Hematopoietic multipotent progenitor cell (in vitro differentiated cells): ENCODE data around the gene NAV2. TPM values are rescaled to one million over a fixed set of nuclear protein-coding genes. Genes with fewer than 3 reads are reported as not detected.
A peak's percentile ranks its signal among the peaks of the same experiment; 100 is the strongest.
"Not testable (repeated sequence)": the region's sequence is repeated elsewhere in the genome, so short reads cannot be mapped to it uniquely, and the experiment has no call there.

ENCODE experiments used
- DNase-seq, 3 donors: peaks; one replicate each; pipeline ENCODE4 v3.0.0-alpha.2; 2011 to 2015; ENCODE audit warnings: low read depth in 2 of 3, low spot score in 2 of 3
- total RNA-seq: library from RNA; depleted of rRNA; stranded (reverse); fragments of >200 nt; gene quantifications from one replicate; pipeline ENCODE4 v1.2.3, GENCODE V29; 2012

The NAV2 gene
- total RNA-seq, 1 donor: 0.27 TPM

DNA sequence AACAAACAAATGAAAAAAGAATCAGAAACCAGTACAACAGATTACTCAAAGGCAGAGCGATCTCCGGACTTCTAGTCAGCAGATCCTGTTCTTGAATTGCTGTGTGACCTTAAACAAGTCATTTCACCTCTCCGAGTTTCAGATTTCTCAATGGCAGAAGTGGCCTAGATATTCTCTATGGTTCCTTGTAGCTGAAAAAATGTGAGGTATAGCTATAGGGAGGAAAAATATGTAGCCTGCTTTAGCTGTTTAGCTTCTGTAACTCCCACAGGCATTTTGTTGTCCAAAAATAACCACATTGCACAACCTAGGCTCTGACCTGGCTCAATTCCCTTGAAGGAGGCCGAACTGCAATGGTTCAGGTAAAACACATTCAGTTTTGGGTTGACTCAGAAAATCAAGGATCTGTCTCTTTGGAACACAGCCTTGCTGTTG lies 347.0 kb downstream of the NAV2 start:
- DNase-seq: no peak

DNA sequence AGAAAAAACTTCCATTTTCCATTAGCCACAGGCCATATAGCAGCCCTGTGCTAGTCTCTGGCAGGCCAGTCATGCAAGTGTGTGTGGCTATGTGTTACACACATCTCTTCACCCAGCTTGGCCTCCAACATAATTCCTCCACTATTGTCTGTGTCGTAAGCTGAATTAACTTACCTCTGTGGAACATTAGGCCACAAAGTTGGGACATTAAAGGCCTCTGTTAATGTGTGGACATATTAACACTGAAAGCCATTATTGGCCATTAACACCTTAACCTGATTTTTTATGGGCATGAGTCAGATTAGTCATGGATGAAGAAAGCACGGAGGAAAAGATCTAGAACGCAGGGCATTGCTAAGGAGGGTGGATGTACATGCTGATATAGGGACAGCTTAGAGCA lies 347.5 kb downstream of the NAV2 start:
- no peak for DNase-seq

DNA sequence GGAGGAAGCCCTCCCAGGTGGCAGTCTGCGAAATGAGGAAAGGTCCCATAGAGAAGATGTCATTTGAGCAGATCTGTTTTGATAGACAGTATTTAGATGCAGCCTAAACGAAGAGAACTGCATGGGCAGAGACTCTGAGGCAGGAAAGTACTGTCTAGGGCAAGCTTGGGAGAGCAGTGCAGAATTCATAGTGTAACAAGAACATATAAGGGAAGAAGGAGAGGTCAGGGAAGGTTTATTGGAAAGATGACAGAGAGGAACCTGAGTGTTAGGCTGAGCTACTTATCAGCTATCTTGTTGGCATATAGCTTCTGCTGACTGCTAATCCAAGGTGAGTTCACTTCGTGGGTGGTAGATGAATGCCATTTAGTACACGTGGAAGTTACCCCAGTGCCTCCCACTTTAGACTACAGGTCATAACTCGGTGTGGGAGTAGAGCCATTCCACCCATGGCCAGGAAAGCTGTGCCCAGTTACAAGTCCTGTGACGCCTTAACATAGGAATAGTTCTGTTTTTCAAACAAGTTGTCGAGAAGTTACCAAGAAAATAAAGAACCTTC lies 348.1 kb downstream of the NAV2 start:
- no peak for DNase-seq

DNA sequence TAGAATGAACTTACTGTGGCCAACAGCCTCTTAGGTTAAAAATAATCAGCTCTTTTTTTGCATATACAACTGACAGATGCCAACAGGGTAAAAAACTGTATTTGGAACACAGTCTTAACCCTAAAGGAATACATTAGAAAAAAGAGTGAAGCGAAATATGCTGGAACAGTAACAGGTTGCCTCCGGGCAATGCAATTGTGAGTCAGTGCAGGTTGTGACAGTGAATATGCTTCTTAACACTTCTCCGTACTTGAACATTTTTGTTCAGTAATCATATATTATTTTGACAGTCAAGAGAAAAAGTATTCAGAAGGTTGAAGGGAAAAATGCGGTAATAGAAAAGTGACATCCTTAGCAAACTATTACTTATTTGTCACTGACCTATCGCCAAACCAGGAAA lies 349.1 kb downstream of the NAV2 start:
- no peak for DNase-seq

DNA sequence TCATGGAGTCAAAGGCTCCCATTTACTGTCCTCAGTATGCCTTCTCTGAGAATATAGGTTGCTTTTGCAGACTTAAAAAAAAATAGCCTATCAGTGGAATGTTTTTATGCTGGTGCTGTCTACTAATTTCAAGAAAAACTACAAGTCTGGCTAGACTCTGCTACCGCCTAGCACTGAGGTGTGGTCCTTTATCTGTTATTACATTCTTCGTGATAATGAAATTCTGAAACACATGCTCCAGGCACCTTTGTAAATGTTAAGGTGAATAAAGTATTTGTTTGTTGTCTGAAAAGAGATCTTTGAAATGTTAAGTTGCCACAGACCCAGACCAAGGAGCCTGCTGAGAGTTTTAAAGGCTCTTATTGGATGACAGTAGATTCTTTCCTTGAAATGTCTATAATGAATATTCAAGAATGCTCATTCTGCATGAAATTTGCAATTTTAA lies 352.3 kb downstream of the NAV2 start:
- no peak for DNase-seq

DNA sequence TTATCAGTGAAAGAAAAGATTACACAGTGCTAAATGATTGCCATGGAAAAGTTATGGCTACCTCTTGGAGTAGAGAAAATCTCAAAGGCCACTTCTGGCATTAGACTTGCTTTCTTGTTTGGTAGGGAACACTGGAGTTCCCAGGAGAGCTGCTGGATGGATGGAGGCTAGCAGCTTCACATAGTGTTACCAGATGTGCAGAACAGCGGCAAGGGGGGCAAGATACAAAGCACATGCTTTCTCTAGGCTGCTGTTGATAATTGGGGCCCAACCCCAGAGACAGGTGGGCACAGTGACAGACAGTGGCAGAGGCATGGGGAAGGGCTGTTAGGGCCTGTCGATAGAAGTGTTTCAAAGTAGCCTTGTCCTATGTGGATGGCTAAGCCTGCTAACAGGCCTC lies 352.8 kb downstream of the NAV2 start:
- no peak for DNase-seq

DNA sequence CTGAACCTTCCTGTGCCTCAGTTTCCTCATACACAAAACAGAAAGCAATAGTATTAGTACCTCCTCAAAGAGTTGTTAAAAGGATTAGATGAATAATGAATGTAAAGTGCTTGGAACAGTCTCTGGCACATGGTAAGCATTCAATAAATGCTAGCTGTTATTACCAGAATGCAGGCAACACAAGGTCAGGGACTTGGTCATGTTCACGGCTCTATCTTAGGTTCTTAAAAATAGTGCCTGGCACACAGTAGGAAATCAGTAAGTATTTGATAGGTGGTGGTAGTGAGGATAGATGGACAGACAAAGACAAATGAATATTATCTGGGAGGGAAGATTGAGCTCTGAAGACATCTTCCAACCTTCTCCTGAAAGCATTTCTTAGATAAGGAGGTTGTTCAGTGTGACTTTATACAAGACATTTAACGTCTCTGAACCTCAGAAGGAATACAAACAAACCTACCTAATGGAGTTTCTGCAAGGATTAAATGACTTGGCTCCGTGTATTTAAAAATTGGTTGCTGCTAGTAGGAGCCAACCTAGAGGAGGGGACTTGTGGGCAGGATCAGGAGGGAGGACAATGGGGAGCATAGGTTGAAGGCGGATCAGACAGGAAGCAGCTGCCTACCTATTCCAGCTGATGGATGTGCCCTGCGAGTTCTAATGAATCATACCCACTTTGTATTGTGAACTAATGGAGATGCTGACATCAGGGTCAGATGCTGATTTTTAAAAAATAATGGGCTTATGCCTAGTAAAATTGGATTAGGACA lies 353.6 kb downstream of the NAV2 start:
- no peak for DNase-seq

DNA sequence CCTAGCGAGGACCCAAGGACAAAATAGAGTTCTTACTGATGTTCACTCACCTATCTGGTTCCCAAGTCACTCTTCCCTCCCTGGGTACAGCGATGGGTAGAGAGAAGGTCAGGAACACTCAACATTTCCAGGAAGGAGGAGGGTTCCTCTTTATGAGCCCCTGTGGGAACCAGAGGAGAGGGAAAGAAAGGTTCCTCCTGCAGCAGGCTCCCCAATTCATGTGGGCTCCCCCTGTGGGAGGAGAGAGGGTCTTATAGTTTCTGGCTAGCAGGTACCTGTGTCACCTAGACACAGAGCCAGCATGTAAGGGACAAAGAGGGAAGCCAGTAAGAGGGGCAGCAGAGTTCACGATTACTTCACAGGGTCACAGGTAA lies 354.1 kb downstream of the NAV2 start:
- DNase-seq: peak in 1 of 3 donors; percentile 19

DNA sequence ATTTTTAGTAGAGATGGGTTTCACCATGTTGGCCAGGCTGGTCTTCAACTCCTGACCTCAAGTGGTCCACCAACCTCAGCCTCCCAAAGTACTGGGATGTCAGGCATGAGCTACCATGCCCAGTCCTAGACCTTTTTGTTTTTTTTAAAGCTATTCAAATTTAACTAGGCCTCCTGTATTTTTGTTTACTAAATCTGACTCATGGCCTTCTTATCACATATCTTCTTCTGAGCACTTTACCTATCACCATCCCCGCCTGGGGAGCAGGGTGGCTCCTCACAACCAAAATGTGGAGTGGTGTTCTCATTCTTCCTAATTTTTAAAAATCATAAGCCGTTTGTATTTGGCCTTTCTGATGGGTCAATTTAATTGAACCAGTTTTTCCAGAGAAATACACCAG lies 355.0 kb downstream of the NAV2 start:
- no peak for DNase-seq

DNA sequence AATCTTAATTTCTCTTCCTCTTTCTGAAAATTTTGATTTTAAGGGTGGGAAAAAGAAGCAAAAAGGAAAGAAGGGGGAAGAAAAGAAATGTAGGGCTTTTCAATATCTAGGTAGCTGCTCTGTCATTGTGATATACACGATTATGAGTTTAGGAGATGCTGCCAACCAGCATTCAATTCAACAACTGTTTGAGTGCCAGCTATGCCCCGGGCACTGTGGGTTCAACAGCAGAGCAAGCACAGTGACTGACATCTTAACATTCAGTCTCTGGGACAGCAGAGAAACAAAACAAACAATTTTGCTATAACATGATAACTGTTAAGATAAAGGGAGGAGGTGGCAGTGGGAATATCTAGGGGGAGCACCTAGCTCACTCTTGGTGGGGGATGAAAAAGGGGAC lies 356.1 kb downstream of the NAV2 start:
- DNase-seq: no peak

DNA sequence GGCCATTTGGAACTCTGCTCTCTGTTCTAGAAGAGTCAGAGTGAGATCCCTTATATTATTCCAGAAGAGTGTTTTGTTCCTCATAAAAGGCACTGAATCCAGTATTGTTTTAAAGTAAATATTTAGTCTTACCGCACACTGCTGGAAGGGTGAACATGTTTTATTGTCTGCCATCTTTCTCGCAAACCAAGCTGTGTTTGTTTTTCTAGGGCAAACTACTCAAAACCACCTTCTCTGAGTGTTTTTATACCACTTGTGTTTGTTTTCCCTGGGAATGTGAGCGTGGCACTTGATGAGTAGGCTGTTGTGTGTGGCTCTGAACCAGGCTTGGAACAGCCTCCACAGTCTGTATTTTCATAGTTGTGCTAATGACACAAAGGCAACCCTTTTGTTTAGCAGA lies 357.8 kb downstream of the NAV2 start:
- no peak for DNase-seq

DNA sequence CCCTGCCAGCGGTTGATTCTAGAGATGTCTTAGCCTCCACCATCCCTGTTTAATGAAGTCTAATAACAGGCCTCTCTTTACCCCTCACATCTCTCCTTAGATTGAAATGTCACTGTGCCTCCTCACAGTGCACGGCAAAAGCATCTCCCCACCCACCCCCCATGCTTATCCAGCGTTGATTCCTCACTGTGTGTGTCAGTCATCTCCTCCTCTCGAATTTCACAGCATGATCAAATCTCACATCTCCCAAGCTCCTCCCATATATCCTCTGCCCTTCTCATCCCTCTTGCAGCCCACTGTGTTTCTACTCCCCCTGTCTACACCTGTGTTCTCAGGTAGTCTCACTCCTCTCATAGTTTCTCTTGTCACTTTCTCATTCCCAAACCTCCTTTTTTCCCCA lies 363.0 kb downstream of the NAV2 start:
- no peak for DNase-seq

DNA sequence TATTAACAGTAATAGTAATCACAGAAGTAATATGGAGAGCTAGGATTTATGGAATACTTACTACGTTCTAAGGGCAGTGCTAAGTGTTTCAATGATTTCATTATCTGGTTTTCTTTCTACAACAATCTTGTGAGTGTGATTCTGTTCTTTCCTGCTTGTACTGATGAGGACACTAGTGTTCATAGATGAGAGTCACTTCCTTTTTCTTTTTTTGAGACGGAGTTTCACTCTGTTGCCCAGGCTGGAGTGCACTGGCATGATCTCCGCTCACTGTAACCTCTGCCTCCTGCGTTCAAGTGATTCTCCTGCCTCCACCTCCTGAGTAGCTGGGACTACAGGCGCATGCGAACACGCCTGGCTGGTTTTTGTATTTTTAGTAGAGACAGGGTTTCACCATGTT lies 366.2 kb downstream of the NAV2 start:
- no peak for DNase-seq

DNA sequence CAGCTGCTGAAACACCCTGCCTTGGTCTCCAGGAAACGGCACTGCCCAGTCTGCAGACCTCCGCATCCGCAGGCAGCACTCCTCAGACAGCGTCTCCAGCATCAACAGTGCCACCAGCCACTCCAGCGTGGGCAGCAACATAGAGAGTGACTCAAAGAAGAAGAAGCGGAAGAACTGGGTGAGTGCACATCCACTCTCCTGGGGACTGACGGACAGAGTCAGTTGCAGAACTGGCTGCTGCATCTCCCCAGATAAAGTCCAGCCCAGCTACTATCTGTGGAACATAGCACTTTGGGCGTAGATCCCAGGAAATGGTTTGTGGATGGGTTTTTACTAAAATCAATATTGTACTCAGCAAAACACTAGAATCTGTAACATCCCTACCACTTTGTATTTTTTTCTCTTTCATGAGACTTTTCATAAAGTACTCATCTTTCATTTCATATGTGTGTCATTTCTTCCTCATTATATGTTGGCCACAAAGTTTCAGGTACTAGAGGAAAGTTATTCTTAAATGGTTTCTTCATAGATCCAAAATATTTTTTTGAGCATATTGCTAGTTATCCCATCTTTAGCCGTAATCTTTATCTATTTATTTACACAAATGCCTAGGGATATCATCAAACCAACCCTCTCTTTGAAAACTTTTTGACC lies 367.5 kb downstream of the NAV2 start:
- DNase-seq: no peak

DNA sequence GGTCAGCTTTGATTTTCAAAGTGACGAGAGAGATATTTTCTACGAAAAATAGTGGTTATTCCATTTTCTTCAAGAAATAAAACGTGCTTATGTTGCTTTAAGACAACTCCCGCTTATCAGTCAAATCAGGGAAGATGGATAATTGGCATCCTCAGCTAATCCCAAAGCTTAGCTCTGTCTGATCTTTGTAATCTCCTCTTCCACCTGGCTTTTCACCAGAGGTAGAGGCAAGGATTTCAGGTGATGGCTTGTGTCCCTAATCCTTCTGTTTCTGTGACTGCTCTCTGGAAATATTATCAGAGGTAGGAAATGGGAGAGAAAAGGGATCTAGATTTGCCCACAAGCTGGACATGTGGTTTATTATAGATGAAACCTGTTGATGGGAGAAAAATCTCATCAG lies 368.7 kb downstream of the NAV2 start:
- DNase-seq: no peak

DNA sequence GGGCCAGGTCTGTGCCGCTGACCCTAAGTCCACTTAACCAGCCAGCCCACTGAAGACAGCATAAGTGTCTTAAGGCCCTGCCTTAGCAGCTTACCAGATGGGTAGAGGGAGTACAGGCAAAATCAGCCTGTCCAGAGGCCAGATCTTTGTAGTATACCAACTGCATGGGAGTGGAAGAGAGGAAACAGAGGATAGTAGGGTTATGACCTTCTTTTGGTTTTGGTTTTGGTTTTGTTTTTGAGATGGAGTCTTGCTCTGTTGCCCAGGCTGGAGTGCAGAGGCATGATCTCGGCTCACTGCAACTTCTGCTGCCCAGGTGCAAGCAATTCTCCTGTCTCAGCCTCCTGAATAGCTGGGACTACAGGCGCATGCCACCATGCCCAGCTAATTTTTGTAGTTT lies 371.2 kb downstream of the NAV2 start:
- not testable (repeated sequence) for DNase-seq

DNA sequence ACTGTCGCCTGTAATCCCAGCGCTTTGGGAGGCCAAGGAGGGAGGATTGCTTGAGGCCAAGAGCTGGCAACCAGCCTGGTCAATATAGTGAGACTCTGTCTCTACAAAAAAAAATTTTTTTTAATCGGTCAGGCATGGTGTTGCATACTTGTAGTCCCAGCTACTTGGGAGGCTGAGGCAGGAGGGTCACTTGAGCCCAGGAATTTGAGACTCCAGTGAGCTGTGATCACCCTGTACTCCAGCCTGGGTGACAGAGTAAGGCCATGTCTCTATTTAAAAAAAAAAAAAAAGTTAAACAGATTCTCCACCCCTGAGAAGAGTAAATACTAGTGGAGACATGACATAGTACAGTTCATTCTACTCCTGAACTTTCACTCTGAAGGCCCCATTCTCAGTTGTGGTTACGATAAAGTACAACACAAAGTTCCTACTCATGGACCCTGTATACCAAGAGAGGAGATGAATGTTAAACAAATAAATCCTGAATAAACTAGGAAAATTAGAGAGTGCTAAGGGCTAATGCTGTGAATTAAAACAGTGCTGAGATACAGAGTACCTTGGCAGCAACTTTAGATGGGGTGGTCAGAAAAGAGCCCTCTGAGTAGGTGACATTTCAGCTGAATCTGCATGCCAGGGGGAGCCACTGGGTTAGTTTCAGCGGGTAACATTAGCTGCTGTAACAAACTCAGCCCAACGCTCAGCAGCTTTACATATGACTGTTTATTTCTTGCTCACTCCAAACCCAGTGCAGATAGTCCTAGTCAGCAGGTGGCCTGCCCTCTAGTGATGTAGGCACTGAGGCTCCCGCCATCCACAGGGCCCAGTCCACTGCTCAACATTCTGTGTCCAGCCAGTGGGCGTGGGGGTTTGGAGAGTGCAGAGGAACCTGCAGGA lies 372.5 kb downstream of the NAV2 start:
- no peak for DNase-seq

DNA sequence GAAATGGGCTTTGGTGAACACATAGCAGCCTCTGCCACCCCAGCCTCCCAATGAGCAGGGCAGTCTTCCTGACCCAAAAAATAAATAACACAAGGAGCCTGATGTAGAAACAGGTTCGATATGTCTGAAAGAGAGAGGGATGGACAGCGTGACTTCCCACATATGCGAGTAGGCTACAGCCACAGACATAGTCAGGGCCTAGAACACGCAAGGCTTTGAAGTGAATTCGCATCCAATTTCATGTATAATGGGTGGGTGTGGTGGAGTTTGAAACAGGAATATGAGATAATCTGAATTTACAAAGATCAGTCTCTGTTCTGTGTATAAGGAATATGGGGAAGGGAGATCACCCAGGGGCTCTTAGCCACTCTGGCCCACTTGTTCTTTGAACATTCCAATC lies 373.3 kb downstream of the NAV2 start:
- no peak for DNase-seq

DNA sequence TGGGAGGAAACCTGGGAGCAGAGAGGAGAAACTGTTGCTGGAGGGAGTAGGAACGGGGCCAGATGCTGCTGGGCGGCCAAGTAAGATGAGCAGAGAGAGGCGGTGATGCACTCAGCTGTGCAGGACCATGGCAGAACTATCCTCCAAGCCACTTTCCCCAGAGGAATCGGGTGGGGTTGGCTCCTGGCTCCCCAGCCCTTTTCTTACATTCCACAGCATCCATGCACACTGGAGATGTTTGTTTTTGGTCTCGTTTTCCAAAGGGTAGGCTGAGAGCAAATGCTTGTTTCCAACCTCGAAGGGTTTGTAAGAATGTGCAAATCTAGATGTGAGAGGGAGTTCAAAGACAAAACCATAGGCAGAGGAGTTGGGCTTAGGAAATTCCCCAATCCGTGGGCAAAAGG lies 374.5 kb downstream of the NAV2 start:
- DNase-seq: no peak

DNA sequence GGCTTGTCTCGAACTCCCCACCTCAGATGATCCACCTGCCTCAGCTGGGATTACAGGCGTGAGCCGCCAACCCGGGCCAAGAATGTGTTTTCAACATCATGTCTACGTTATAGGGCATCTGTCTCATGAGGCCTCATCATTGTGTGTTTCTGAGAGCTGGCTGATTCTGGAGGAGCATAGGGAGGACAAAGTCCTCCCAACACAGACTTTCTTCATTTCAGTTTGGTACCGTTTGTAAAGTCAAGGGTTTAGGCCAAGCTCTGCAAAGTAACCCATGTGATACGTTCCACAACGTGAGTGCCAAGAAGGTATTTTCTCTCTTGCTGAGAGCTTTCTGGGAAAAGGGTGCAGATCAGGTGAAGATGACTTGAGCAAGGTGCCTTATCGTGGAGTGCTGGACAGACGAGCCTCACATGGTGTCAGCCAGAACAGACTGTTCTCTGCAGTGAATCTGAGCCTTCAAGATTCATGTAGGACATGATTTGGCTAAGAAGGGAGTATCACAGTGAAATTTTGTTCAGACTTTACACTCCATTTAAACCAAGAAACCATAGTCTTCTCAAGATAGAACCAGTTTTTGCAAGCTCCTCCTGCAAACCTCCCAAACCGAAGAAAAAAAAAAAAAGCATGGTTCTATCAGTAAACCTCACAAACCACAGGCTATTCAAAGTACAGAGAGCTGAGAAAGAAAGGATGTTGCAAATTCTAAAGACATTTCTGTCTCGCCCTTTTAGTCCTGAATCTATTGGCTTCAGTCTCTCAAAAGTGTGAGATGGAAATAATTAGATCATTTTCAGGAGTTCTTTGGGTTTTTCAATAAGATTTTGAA lies 376.0 kb downstream of the NAV2 start:
- peak in 1 of 3 donors; percentile 29 for DNase-seq
